Astrocyte (in vitro differentiated cells and primary cell): ENCODE data around the gene JAZF1. TPM values are rescaled to one million over a fixed set of nuclear protein-coding genes. Genes with fewer than 3 reads are reported as not detected.

ENCODE experiments used
- DNase-seq: peaks from one replicate; pipeline ENCODE4 v3.0.0-alpha.2; 2010; ENCODE audit warnings: low read depth
- FAIRE-seq: peaks from 2 replicates; lab custom pipeline; 2011; peaks lifted over from hg19 to GRCh38; lab: Jason Lieb, UNC
- H2AFZ ChIP-seq: 2 replicates; pipeline ENCODE4 v1.6.0; 2012; ENCODE audit warnings: low read depth, low read length, inconsistent platforms
- H3K27ac ChIP-seq: 2 replicates; pipeline ENCODE4 v1.5.1; 2011; ENCODE audit warnings: low read depth, low read length, inconsistent platforms
- H3K27me3 ChIP-seq: 2 replicates; pipeline ENCODE4 v1.6.0; 2011; ENCODE audit warnings: low read length, inconsistent platforms; ENCODE audit not compliant: insufficient read depth
- H3K36me3 ChIP-seq: 2 replicates; pipeline ENCODE4 v1.5.1; 2011; ENCODE audit warnings: low read length, inconsistent platforms; ENCODE audit not compliant: insufficient read depth
- H3K4me1 ChIP-seq: 2 replicates; pipeline ENCODE4 v1.5.1; 2011; ENCODE audit warnings: low read length, inconsistent platforms; ENCODE audit not compliant: insufficient read depth
- H3K4me2 ChIP-seq: 2 replicates; pipeline ENCODE4 v1.6.0; 2012; ENCODE audit warnings: low read length, inconsistent platforms
- H3K4me3 ChIP-seq: 2 replicates; pipeline ENCODE4 v1.5.1; 2011; ENCODE audit warnings: low read depth, mild to moderate bottlenecking, low read length, inconsistent platforms; ENCODE audit not compliant: insufficient read depth
- H3K79me2 ChIP-seq: 2 replicates; pipeline ENCODE4 v1.6.0; 2012; ENCODE audit warnings: mild to moderate bottlenecking, low read length, inconsistent platforms; ENCODE audit not compliant: insufficient read depth
- H3K9ac ChIP-seq: 2 replicates; pipeline ENCODE4 v1.6.0; 2012; ENCODE audit warnings: mild to moderate bottlenecking, low read length, inconsistent platforms
- H3K9me3 ChIP-seq: 2 replicates; pipeline ENCODE4 v1.5.1; 2012; ENCODE audit warnings: low read depth, mild to moderate bottlenecking, low read length, inconsistent platforms; ENCODE audit not compliant: insufficient read depth
- H4K20me1 ChIP-seq: 2 replicates; pipeline ENCODE4 v1.6.0; 2012; ENCODE audit warnings: low read length, inconsistent platforms; ENCODE audit not compliant: insufficient read depth
- H3K27ac Mint-ChIP-seq: one replicate; pipeline ENCODE4 v1.8.0; 2021; ENCODE audit warnings: mild to moderate bottlenecking, mixed read lengths; ENCODE audit not compliant: unreplicated experiment
- H3K27me3 Mint-ChIP-seq: one replicate; pipeline ENCODE4 v1.8.0; 2021; ENCODE audit warnings: low read depth, mixed read lengths; ENCODE audit not compliant: unreplicated experiment
- H3K36me3 Mint-ChIP-seq: one replicate; pipeline ENCODE4 v1.8.0; 2021; ENCODE audit warnings: low read depth, mixed read lengths; ENCODE audit not compliant: unreplicated experiment
- H3K4me1 Mint-ChIP-seq: one replicate; pipeline ENCODE4 v1.8.0; 2021; ENCODE audit warnings: low read depth, mixed read lengths; ENCODE audit not compliant: unreplicated experiment
- H3K4me3 Mint-ChIP-seq: one replicate; pipeline ENCODE4 v1.8.0; 2021; ENCODE audit warnings: mild to moderate bottlenecking, moderate library complexity, mixed read lengths; ENCODE audit not compliant: unreplicated experiment
- H3K9me3 Mint-ChIP-seq: one replicate; pipeline ENCODE4 v1.8.0; 2021; ENCODE audit warnings: mild to moderate bottlenecking, mixed read lengths; ENCODE audit not compliant: unreplicated experiment
- CTCF ChIP-seq: IDR thresholded peaks from 2 replicates; pipeline ENCODE4 v1.5.1; 2011; ENCODE audit warnings: low read depth, mild to moderate bottlenecking, inconsistent platforms, low read length, moderate library complexity; ENCODE audit not compliant: insufficient read depth
- EZH2 ChIP-seq: IDR thresholded peaks from 2 replicates; pipeline ENCODE4 v1.6.1; 2012; ENCODE audit warnings: mild to moderate bottlenecking, low read length, inconsistent platforms; ENCODE audit not compliant: insufficient read depth
- total RNA-seq: library from RNA; stranded (reverse); gene quantifications from 2 replicates; pipeline ENCODE4 v1.2.1, GENCODE V29; 2021

The JAZF1 gene
- total RNA-seq, 1 donor from 2014 or later: 20.1 TPM

- peaks cover 20% of the 10 kb centered on the region for H3K9me3 Mint-ChIP-seq
- H3K27ac Mint-ChIP-seq: no peak overlapping the region
- no peak for TF ChIP-seq CTCF
- TF ChIP-seq EZH2: no peak
- Histone ChIP-seq H3K4me2 (no peak overlapping the region), H2AFZ (no peak overlapping the region), H3K27me3 (no peaks in the 10 kb centered on the region), H3K79me2 (no peaks in the 10 kb centered on the region), H4K20me1 (no peaks in the 10 kb centered on the region), H3K27ac (no peak overlapping the region), H3K9me3 (no peaks in the 10 kb centered on the region), H3K9ac (no peak overlapping the region), H3K4me1 (no peaks in the 10 kb centered on the region), H3K4me3 (no peak overlapping the region), H3K36me3 (no peaks in the 10 kb centered on the region)
- no peak overlapping the region for H3K4me3 Mint-ChIP-seq
- no peak for DNase-seq
- H3K27me3 Mint-ChIP-seq: no peaks in the 10 kb centered on the region
- FAIRE-seq: no peak
- peaks cover 28% of the 10 kb centered on the region for H3K36me3 Mint-ChIP-seq
- no peaks in the 10 kb centered on the region for H3K4me1 Mint-ChIP-seq
These were observed 330.1 kb downstream of the JAZF1 start for GRCh38 chr7:27850531-27850930.

GRCh38 chr7:27846388-27846787 is 334.2 kb downstream of the JAZF1 start:
- Histone ChIP-seq H3K4me3 (no peak overlapping the region), H3K36me3 (no peaks in the 10 kb centered on the region), H2AFZ (no peak overlapping the region), H3K9ac (no peak overlapping the region), H3K4me1 (no peaks in the 10 kb centered on the region), H3K79me2 (no peaks in the 10 kb centered on the region), H3K27me3 (no peaks in the 10 kb centered on the region), H3K9me3 (no peaks in the 10 kb centered on the region), H4K20me1 (no peaks in the 10 kb centered on the region), H3K4me2 (no peak overlapping the region), H3K27ac (no peak overlapping the region)
- no peak overlapping the region for H3K27ac Mint-ChIP-seq
- H3K4me1 Mint-ChIP-seq: no peaks in the 10 kb centered on the region
- DNase-seq: peak; percentile 9
- no peak for TF ChIP-seq CTCF
- no peak for TF ChIP-seq EZH2
- peaks cover 7% of the 10 kb centered on the region for H3K36me3 Mint-ChIP-seq
- H3K9me3 Mint-ChIP-seq: peaks cover 4% of the 10 kb centered on the region
- H3K27me3 Mint-ChIP-seq: no peaks in the 10 kb centered on the region
- H3K4me3 Mint-ChIP-seq: no peak overlapping the region
- FAIRE-seq: no peak

- Histone ChIP-seq H3K27me3 (no peaks in the 10 kb centered on the region), H3K79me2 (no peaks in the 10 kb centered on the region), H3K4me1 (no peaks in the 10 kb centered on the region), H3K9me3 (no peaks in the 10 kb centered on the region), H3K4me3 (no peak overlapping the region), H4K20me1 (no peaks in the 10 kb centered on the region), H3K27ac (no peak overlapping the region), H2AFZ (no peak overlapping the region), H3K36me3 (no peaks in the 10 kb centered on the region), H3K4me2 (no peak overlapping the region), H3K9ac (no peak overlapping the region)
- no peaks in the 10 kb centered on the region for H3K4me1 Mint-ChIP-seq
- DNase-seq: no peak
- peaks cover 7% of the 10 kb centered on the region for H3K36me3 Mint-ChIP-seq
- no peak for TF ChIP-seq EZH2
- TF ChIP-seq CTCF: no peak
- H3K27ac Mint-ChIP-seq: no peak overlapping the region
- H3K4me3 Mint-ChIP-seq: no peak overlapping the region
- H3K27me3 Mint-ChIP-seq: no peaks in the 10 kb centered on the region
- FAIRE-seq: no peak
- H3K9me3 Mint-ChIP-seq: no peaks in the 10 kb centered on the region
These were observed 336.9 kb downstream of the JAZF1 start for GRCh38 chr7:27843584-27844305.
